KG1 (cell line): ENCODE data around the gene PNLIPRP1.

Experiments used
- DNase-seq: peaks from one replicate; lab custom pipeline; 2025; lab: John Stamatoyannopoulos, UW

The PNLIPRP1 gene

GRCh38 chr10:116631871-116632295, 41.1 kb downstream of the PNLIPRP1 start:
- no peak for DNase-seq

DNA sequence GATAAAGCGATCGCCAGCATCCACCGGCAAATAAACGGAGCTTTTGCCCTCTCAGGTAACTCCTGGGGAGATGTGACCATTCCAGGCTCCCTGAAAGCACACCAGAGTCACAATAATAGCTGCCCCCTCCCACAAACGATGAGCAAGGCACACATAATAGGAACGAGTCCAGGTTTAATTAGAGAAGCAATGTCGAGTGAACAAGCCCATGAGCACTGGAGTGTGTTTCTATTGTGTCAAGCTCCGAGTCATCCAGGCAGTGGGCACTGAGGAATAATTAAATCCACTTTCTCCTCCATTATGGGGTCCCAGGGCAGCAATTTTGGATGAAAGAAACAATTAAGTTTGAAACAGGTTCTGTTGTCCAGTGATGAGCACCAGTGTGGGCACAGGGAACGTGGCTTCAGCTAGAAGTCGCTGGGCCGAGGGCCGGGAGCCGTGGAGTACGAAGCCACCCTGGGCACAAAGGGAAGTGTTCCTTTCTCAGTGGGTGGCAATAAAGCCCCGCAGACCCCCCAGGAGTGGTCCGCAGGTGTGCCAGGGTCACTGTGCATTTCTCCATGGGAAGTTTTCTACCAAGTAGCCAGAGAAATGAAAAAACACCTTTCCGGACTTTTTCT, 41.9 kb downstream of the PNLIPRP1 start:
- no peak for DNase-seq

DNA sequence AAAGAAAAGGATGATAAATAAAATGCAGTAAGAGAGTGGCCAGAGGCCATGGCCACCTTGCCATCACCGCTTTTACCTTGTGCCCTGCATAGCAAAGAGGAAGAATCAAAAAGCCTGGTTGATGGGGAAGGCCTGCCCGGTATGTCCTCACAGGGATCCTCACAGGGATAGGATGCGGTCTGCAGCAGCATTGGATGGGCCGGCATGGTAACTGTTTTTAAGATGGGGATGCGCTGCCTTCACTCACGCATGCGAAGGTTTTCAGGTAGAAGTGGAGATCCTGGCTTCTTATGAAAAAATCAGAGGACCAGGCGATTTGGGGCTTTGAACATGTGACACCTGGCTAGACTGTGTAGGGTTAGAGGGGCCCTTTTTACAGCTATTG, 42.4 kb downstream of the PNLIPRP1 start:
- DNase-seq = no peak

- DNase-seq = no peak
Measured at GRCh38 chr10:116634126-116634975, 43.6 kb downstream of the PNLIPRP1 start.

DNA sequence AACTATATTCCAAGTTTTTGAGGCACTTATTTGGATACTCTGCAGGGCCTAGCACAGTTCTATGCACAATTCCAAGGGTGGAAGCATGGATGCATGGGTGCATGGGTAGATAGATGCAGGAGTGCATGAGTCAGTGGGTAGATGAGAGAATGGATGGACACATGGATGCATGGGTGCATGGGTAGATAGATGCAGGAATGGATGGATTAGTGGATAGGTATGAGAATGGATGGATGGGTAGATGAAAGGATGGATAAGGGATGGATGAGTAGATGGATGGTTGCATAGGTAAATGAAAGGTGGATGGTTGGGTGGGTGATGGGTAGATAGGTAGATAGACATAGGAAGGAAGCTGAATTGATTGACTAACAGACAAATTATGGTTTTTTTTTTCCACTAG, 45.6 kb downstream of the PNLIPRP1 start:
- DNase-seq = no peak

DNA sequence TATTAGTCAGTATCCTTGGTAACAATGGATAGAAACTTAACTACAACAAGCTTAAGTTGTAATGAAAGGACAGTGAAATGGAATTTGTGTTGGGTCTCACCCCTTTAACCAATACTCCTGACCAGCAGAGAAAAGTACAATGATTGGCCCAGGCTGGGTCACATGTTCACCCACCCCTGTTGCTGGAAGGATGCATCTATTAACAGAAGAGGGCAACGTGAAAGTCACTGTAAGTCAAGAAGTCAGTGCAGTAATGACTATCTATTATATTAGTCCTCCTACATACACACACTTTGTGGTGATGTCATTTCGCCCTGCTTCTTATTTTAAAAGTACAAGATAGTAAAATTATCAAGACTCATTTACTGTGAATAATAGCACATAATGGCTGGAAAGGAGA, 46.2 kb downstream of the PNLIPRP1 start:
- no peak for DNase-seq

- no peak for DNase-seq
Measured at GRCh38 chr10:116637830-116638229, 47.1 kb downstream of the PNLIPRP1 start.

GRCh38 chr10:116646502-116646901, 55.7 kb downstream of the PNLIPRP1 start:
- DNase-seq = no peak

DNA sequence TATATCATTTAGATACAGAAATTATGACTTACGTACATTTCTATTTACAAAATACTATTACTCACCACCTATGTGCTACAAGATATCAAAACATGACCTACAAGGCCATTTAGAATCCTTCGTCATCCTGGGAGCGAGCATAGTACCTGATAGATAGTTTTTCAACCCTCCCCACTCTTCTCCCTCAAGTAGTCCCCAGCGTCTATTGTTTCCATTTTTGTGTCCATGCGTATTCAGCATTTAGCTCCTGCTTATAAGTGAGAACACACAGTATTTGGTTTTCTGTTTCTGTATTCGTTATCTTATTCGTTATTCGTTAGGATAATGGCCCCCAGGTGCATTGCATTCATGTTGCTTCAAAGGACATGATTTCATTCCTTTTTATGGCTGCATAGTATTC, 58.1 kb downstream of the PNLIPRP1 start:
- DNase-seq = no peak

GRCh38 chr10:116653885-116654284, 63.1 kb downstream of the PNLIPRP1 start:
- DNase-seq = no peak

DNA sequence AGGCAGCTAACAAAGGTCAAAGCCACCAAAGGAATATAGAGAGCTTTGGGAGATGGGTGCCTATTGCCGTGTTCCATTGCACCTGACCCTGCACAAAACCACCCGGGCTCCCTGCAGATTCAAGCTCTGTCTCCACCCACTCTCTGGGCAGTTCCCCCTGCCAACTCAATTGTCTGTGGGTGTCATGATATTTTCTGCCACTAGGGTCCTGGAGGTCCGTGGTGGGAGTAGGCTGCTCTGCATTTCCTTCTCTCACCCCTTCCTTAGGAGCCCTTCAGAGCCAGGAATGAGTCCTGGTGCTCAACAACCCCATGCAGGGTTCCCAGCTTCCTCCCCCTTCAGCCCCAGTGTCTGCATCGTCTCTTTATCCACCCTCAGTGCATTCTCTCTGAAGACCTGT, 64.1 kb downstream of the PNLIPRP1 start:
- DNase-seq = no peak

DNA sequence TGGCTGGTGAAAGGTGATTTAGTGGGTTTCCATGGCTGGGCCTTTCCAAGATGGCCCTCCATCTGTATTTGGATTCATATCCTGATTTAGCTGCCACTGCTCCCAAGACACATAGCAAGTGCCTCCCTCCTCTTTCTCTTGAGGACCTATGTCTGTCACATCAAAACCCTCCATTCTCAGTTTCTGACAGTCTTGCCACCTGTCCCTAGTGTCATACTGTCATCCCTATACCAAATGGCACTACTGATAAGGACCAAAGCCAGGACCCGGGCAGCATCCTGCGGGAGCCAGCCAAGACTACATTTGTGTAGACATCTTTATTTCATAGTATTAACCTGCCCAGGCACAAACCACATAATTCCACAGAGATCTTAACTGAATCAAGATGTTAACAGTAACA, 64.8 kb downstream of the PNLIPRP1 start:
- no peak for DNase-seq

DNA sequence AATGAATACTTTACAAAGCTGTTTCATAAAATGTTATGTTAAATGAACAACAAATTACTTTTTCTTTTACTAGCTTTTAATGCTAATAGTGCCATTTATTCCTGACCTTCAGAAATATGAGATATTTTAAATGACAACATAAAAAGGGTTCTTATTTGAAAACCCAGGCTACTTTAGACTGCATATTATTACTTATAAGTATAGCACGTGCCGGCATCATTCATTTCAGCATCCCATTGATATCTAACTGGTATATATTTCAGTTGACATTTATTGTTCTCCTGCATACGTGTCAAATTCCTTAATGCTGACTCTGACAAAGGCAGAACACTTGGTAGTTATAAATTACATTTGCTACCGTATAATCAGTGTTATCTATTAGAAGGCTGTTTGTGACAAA, 65.3 kb downstream of the PNLIPRP1 start:
- DNase-seq = no peak

GRCh38 chr10:116657863-116658551, 67.2 kb downstream of the PNLIPRP1 start:
- no peak for DNase-seq
